ENCODE data around the gene ZBTB9.

DNA sequence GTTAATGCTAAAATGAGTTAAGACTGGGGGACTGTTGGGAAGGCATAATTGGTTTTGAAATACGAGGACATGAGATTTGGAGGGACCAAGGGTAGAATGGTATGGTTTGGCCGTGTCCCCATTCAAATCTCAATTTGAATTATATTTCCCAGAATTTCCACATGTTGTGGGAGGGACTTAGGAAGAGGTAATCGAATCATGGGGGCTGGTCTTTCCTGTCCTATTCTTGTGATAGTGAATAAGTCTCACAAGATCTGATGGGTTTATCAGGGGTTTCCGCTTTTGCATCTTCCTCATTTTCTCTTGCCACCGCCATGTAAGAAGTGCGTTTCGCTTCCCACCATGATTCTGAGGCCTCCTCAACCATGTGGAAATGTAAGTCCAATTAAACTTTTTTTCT, 12.7 kb downstream of the ZBTB9 start:
- TF ChIP-seq CTCF (IDR thresholded peaks at IDR 0.05; ENCODE audit: borderline replicate concordance, extremely low read depth, low read length, poor library complexity, severe bottlenecking): no peak
- no peak for TF ChIP-seq EZH2 (IDR thresholded peaks at IDR 0.05; ENCODE audit: borderline replicate concordance, low read depth, low read length, severe bottlenecking)

Measured in DND-41 (cell line).